ENCODE results near the gene MALL.
"Not testable (repeated sequence)": the region's sequence is repeated elsewhere in the genome, so short reads cannot be mapped to it uniquely, and the experiment has no call there.

Gene MALL

GRCh38 chr2:110049769-110050168 lies 65.9 kb downstream of the MALL start:
- DNase-seq = not testable (repeated sequence)

GRCh38 chr2:110048255-110049197 lies 67.1 kb downstream of the MALL start:
- not testable (repeated sequence) for DNase-seq

GRCh38 chr2:110047225-110047624 lies 68.4 kb downstream of the MALL start:
- DNase-seq = not testable (repeated sequence)

- DNase-seq = not testable (repeated sequence)
Measured at GRCh38 chr2:110041941-110042660, 73.5 kb downstream of the MALL start.

DNA sequence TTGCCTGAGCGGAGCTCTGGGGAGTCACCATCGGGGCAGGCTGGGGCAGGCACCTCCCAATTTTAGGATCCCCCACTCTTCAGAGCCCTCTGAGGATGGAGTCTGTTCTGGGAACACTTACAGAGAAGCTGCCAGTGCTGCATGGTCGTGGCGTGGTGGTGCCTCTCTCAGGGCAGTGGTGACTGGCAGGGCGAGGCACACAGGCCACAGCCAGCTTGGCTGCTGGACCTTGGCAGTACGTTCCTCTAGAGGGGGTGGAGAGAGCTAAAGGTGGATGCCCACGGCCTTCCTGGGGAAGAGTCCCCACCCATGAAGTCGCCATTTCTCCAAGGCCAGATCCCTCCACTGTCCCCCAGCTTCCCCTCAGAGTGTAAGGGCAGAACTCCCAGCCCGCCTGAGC lies 78.3 kb downstream of the MALL start:
- not testable (repeated sequence) for DNase-seq

DNA sequence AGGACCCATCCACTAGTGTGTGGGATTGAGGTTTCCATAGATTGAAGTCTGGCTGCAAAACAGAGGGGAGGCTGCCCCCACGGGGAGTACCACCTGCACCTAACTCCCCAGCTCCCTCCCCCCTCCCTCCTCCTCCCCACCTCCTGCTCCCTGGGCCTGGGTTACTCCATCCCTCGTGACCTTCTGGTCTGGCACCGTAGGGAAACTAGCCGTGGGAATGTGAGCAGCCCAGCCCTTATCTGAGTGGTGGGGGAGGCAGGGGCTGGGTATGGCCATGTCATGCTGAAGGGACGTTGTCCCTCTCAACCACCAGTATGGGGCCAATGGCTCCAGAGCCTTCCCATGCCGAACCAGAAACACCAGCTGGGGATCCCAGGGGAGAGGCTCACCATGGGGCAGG lies 80.2 kb downstream of the MALL start:
- not testable (repeated sequence) for DNase-seq

DNA sequence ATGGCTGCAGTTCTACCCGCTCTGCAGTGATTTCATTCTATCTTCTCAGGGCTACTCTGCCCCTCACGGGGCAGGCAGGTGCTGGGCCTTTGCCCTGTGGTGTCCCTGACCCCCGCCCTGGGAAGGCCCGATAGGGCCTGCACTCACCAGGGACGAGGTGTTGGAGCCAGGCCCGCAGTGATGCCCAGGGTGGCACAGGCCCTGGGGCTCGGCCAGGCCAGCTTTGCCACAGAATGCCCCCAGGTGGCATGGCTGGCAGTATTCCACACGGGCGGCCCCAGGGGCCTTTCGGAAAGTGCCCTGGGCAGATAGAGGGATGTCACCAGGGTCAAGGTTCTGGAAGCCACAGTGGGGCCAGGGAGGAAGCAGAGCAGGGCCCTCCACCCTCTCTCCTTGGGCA lies 80.7 kb downstream of the MALL start:
- not testable (repeated sequence) for DNase-seq
